ENCODE results near the gene CHST15. TPM values are rescaled to one million over a fixed set of nuclear protein-coding genes. Genes with fewer than 3 reads are reported as not detected.

CHST15 gene
- total and polyA plus RNA-seq, 2 donors from 2014 or later: 2.8 to 39.7 TPM

DNA sequence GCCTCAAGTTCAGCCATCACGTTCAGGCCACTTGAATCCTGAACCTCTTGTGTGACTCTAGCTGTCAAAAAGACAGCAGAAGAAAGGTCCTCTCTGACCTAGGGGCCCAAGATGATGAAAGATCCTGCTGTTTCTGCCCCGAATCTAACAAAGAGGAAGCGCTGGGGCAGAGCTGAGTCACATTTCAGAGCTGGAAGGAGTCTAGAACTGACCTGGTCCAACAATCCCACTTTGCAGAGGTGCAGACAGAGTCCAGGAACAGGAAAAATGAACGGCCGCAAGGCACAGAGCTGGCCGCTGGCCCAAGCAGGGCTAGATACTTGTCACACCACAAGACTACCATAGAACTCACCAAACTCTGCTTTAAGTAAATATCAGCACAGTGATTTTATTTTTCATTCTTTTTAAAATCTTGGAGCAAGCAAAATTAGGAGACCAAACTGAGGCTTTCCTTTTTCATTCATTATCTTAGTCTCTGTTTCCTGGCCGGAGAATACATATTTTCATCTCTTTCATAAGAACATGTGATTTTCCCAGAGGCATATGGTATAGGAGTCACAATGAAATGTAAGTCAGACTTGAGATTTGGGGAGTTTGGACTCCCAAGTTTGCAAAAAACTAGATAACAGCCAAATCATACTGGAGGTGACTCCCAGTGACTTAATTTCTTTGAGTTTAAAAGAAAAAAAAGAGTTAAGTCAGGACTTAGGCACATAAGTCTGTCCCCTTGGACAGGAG is 52.8 kb downstream of the CHST15 start:
- no peak overlapping the region for H3K27ac ChIP-seq (ENCODE audit: low read depth in 2 of 2, low read length in 2 of 2)
- H3K4me1 ChIP-seq (ENCODE audit: control insufficient read depth in 2 of 3, insufficient read depth in 2 of 3, low read depth in 1 of 3, low read length in 3 of 3): peaks cover 0 to 2% (median 0%) of the 10 kb centered on the region in 3 donors
- H3K9me3 ChIP-seq (ENCODE audit: control insufficient read depth in 2 of 3, insufficient read depth in 1 of 3, low read length in 3 of 3): no peaks in the 10 kb centered on the region
- peaks cover 0 to 5% (median 0%) of the 10 kb centered on the region in 3 donors for H3K36me3 ChIP-seq (ENCODE audit: control insufficient read depth in 2 of 3, insufficient read depth in 3 of 3, low read length in 3 of 3)
- TF ChIP-seq, protein P1, sequence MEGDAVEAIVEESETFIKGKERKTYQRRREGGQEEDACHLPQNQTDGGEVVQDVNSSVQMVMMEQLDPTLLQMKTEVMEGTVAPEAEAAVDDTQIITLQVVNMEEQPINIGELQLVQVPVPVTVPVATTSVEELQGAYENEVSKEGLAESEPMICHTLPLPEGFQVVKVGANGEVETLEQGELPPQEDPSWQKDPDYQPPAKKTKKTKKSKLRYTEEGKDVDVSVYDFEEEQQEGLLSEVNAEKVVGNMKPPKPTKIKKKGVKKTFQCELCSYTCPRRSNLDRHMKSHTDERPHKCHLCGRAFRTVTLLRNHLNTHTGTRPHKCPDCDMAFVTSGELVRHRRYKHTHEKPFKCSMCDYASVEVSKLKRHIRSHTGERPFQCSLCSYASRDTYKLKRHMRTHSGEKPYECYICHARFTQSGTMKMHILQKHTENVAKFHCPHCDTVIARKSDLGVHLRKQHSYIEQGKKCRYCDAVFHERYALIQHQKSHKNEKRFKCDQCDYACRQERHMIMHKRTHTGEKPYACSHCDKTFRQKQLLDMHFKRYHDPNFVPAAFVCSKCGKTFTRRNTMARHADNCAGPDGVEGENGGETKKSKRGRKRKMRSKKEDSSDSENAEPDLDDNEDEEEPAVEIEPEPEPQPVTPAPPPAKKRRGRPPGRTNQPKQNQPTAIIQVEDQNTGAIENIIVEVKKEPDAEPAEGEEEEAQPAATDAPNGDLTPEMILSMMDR (IDR thresholded peaks at IDR 0.05; ENCODE audit: borderline replicate concordance, extremely low read depth, insufficient read depth): no peak
- H3K27me3 ChIP-seq (ENCODE audit: control insufficient read depth, insufficient read depth, low read length): no peaks in the 10 kb centered on the region
- FAIRE-seq (no peak), DNase-seq (peak in 1 of 5 donors; percentile 64)
- no peak overlapping the region for H3K9ac ChIP-seq (ENCODE audit: low read length in 3 of 3)
- intact Hi-C loops (cut with DNase I): no loop called here
- H3K4me3 ChIP-seq (ENCODE audit: low read length in 3 of 3): no peak overlapping the region

DNA sequence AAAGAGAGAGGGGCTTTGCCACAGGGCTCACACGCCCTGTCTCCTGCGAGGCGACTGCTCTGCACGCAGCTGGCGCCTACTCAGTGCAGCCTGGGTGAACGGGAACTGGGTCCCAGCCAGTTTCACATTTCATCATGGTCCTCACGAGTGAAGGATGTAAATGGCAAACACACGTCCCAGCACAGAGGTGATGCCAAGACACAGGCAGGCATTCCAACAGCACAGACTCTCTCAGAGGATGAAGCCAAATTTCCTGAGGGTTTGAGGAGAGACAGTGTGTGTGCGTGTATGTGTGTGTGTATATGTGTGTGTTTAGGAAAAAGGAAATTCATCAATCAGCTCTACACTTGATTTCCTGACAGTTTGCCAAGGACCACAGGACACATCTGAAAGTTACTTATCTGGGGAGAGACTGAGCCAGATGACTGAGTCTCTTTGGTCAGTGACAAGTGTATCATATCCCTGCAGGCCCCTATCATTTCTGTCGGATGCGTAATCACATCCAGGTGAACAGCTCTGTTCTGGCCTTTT is 53.9 kb downstream of the CHST15 start:
- H3K4me1 ChIP-seq (ENCODE audit: control insufficient read depth in 2 of 3, insufficient read depth in 2 of 3, low read depth in 1 of 3, low read length in 3 of 3): peaks cover 0 to 2% (median 0%) of the 10 kb centered on the region in 3 donors
- no peak overlapping the region for H3K4me3 ChIP-seq (ENCODE audit: low read length in 3 of 3)
- DNase-seq: peak in 2 of 5 donors; percentile 23 to 34
- intact Hi-C loops (cut with DNase I): no loop called here
- no peaks in the 10 kb centered on the region for H3K9me3 ChIP-seq (ENCODE audit: control insufficient read depth in 2 of 3, insufficient read depth in 1 of 3, low read length in 3 of 3)
- no peak overlapping the region for H3K27ac ChIP-seq (ENCODE audit: low read depth in 2 of 2, low read length in 2 of 2)
- H3K9ac ChIP-seq (ENCODE audit: low read length in 3 of 3): no peak overlapping the region
- FAIRE-seq: no peak
- H3K36me3 ChIP-seq (ENCODE audit: control insufficient read depth in 2 of 3, insufficient read depth in 3 of 3, low read length in 3 of 3): peaks cover 0 to 5% (median 0%) of the 10 kb centered on the region in 3 donors
- H3K27me3 ChIP-seq (ENCODE audit: control insufficient read depth, insufficient read depth, low read length): no peaks in the 10 kb centered on the region
- TF ChIP-seq, protein P1 (IDR thresholded peaks at IDR 0.05; ENCODE audit: borderline replicate concordance, extremely low read depth, insufficient read depth): no peak

DNA sequence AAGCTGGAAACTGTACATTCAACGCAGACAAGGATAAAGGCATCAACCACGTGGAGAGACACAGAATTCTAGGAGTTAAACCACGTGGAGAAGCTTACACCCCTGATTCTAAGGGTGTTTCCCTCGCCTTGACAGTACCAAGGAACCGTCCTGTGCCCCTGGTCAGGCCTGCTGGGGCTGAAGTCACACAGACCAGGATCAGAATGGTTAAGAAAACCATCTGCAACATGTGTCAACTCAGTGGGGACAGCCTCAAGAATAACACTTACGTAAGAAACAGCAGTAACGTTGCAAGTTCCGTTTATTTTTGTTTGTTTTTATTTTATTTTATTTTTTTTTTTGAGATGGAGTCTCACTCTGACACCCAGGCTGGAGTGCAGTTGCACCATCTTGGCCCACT is 55.6 kb downstream of the CHST15 start:
- TF ChIP-seq, protein P1 (IDR thresholded peaks at IDR 0.05; ENCODE audit: borderline replicate concordance, extremely low read depth, insufficient read depth): no peak
- Histone ChIP-seq H3K36me3 (ENCODE audit: control insufficient read depth in 2 of 3, insufficient read depth in 3 of 3, low read length in 3 of 3) (peaks cover 0 to 5% (median 0%) of the 10 kb centered on the region in 3 donors), H3K9me3 (ENCODE audit: control insufficient read depth in 2 of 3, insufficient read depth in 1 of 3, low read length in 3 of 3) (no peaks in the 10 kb centered on the region), H3K4me1 (ENCODE audit: control insufficient read depth in 2 of 3, insufficient read depth in 2 of 3, low read depth in 1 of 3, low read length in 3 of 3) (peaks cover 0 to 11% (median 0%) of the 10 kb centered on the region in 3 donors), H3K9ac (ENCODE audit: low read length in 3 of 3) (no peak overlapping the region), H3K27me3 (ENCODE audit: control insufficient read depth, insufficient read depth, low read length) (no peaks in the 10 kb centered on the region), H3K4me3 (ENCODE audit: low read length in 3 of 3) (no peak overlapping the region), H3K27ac (ENCODE audit: low read depth in 2 of 2, low read length in 2 of 2) (peak overlapping the region in 1 of 2 donors; percentile 37)
- intact Hi-C loops (cut with DNase I): no loop called here
- FAIRE-seq: no peak
- DNase-seq: peak in 1 of 5 donors; percentile 46
